H9 (cell line): ENCODE measurements around the gene BICDL1. TPM values are rescaled to one million over a fixed set of nuclear protein-coding genes. Genes with fewer than 3 reads are reported as not detected.

ENCODE experiments used
- DNase-seq: peaks from one replicate; pipeline ENCODE4 v3.0.0-alpha.2; 2017
- H2AFZ ChIP-seq: one replicate; pipeline ENCODE4 v1.6.1; 2013; ENCODE audit warnings: mild to moderate bottlenecking, low read length, control low read depth, moderate library complexity
- H2AK5ac ChIP-seq: 2 replicates; pipeline ENCODE4 v1.6.1; 2013; ENCODE audit warnings: low read length, control low read depth, mixed read lengths; ENCODE audit not compliant: insufficient read length
- H2BK120ac ChIP-seq: one replicate; pipeline ENCODE4 v1.6.1; 2013; ENCODE audit warnings: low read depth, mild to moderate bottlenecking, low read length, control low read depth, inconsistent platforms; ENCODE audit not compliant: poor library complexity, severe bottlenecking
- H2BK12ac ChIP-seq: 2 replicates; pipeline ENCODE4 v1.6.1; 2013; ENCODE audit warnings: low read length, control low read depth, mixed read lengths, low read depth; ENCODE audit not compliant: insufficient read length
- H2BK15ac ChIP-seq: 2 replicates; pipeline ENCODE4 v1.6.1; 2013; ENCODE audit warnings: low read depth, low read length, control low read depth
- H2BK20ac ChIP-seq: one replicate; pipeline ENCODE4 v1.6.1; 2013; ENCODE audit warnings: low read depth, mild to moderate bottlenecking, low read length, control low read depth, inconsistent platforms; ENCODE audit not compliant: poor library complexity, severe bottlenecking
- H2BK5ac ChIP-seq: 2 replicates; pipeline ENCODE4 v1.6.1; 2013; ENCODE audit warnings: low read length, control low read depth, mixed read lengths; ENCODE audit not compliant: insufficient read length
- H3K14ac ChIP-seq: 2 replicates; pipeline ENCODE4 v1.6.1; 2013; ENCODE audit warnings: low read length, control low read depth; ENCODE audit not compliant: insufficient read depth
- H3K18ac ChIP-seq: 2 replicates; pipeline ENCODE4 v1.6.1; 2013; ENCODE audit warnings: low read depth, mild to moderate bottlenecking, mixed read lengths, low read length, control low read depth; ENCODE audit not compliant: insufficient read length
- H3K23ac ChIP-seq: 2 replicates; pipeline ENCODE4 v1.6.1; 2013; ENCODE audit warnings: low read length, control low read depth, mixed read lengths, low read depth; ENCODE audit not compliant: insufficient read length
- H3K23me2 ChIP-seq: 2 replicates; pipeline ENCODE4 v1.6.1; 2013; ENCODE audit warnings: low read depth, mild to moderate bottlenecking, mixed read lengths, low read length, control low read depth; ENCODE audit not compliant: insufficient read length, poor library complexity, severe bottlenecking
- H3K27ac ChIP-seq: 2 replicates; pipeline ENCODE4 v1.5.1; 2013; ENCODE audit warnings: low read length, control low read depth, mixed read lengths, low read depth; ENCODE audit not compliant: insufficient read length
- H3K27me3 ChIP-seq: 2 replicates; pipeline ENCODE4 v1.6.1; 2013; ENCODE audit warnings: low read length, control low read depth, inconsistent platforms; ENCODE audit not compliant: insufficient read depth
- H3K4ac ChIP-seq: 2 replicates; pipeline ENCODE4 v1.6.1; 2013; ENCODE audit warnings: low read depth, mild to moderate bottlenecking, control low read depth, inconsistent platforms, low read length, moderate library complexity
- H3K4me1 ChIP-seq: 2 replicates; pipeline ENCODE4 v1.6.1; 2013; ENCODE audit warnings: low read length, control low read depth, inconsistent platforms; ENCODE audit not compliant: insufficient read depth
- H3K4me2 ChIP-seq: 2 replicates; pipeline ENCODE4 v1.6.1; 2013; ENCODE audit warnings: low read length, control low read depth, mixed read lengths; ENCODE audit not compliant: insufficient read length, insufficient read depth
- H3K56ac ChIP-seq: 2 replicates; pipeline ENCODE4 v1.6.1; 2013; ENCODE audit warnings: low read depth, mild to moderate bottlenecking, mixed read lengths, low read length, control low read depth; ENCODE audit not compliant: insufficient read length
- H3K79me1 ChIP-seq: 2 replicates; pipeline ENCODE4 v1.6.1; 2013; ENCODE audit warnings: low read depth, mild to moderate bottlenecking, moderate library complexity, low read length, control low read depth, inconsistent platforms; ENCODE audit not compliant: insufficient read depth, poor library complexity, severe bottlenecking
- H3K79me2 ChIP-seq: 2 replicates; pipeline ENCODE4 v1.6.1; 2013; ENCODE audit warnings: low read length, control low read depth, inconsistent platforms; ENCODE audit not compliant: insufficient read depth
- H3K9ac ChIP-seq: 2 replicates; pipeline ENCODE4 v1.6.1; 2013; ENCODE audit warnings: low read length, control low read depth, mixed read lengths; ENCODE audit not compliant: insufficient read length; ENCODE audit errors: extremely low read depth
- H3K9me3 ChIP-seq: one replicate; pipeline ENCODE4 v1.6.1; 2013; ENCODE audit warnings: low read depth, low read length, inconsistent platforms; ENCODE audit not compliant: control insufficient read depth
- H3T11ph ChIP-seq: one replicate; pipeline ENCODE4 v1.6.1; 2013; ENCODE audit warnings: mild to moderate bottlenecking, low read length, control low read depth, inconsistent platforms
- H4K20me1 ChIP-seq: one replicate; pipeline ENCODE4 v1.6.1; 2013; ENCODE audit not compliant: control insufficient read depth, insufficient read length, insufficient read depth
- H4K5ac ChIP-seq: 2 replicates; pipeline ENCODE4 v1.6.1; 2013; ENCODE audit warnings: low read depth, mild to moderate bottlenecking, mixed read lengths, low read length, control low read depth; ENCODE audit not compliant: insufficient read length
- H4K8ac ChIP-seq: replicated peaks from 2 replicates; pipeline ENCODE4 v1.6.1; 2013; ENCODE audit warnings: low read length, control low read depth, mixed read lengths, low read depth; ENCODE audit not compliant: insufficient read length
- H4K91ac ChIP-seq: 2 replicates; pipeline ENCODE4 v1.6.1; 2013; ENCODE audit warnings: low read depth, mild to moderate bottlenecking, moderate library complexity, mixed read lengths, low read length, control low read depth; ENCODE audit not compliant: insufficient read length
- H3K27ac Mint-ChIP-seq, 3 experiments: 2 replicates in 2 of 3; 3 replicates in 1 of 3; pipeline ENCODE4 v1.8.0; 2020 to 2021; ENCODE audit warnings: mixed read lengths in 3 of 3, mild to moderate bottlenecking in 1 of 3, moderate library complexity in 1 of 3
- H3K27me3 Mint-ChIP-seq: 2 replicates; pipeline ENCODE4 v1.8.0; 2021; ENCODE audit warnings: low read depth, mild to moderate bottlenecking, moderate library complexity, mixed read lengths
- H3K36me3 Mint-ChIP-seq, 3 experiments: 2 replicates in 2 of 3; 3 replicates in 1 of 3; pipeline ENCODE4 v1.8.0; 2020 to 2021; ENCODE audit warnings: low read depth in 3 of 3, mixed read lengths in 3 of 3; ENCODE audit not compliant: insufficient read depth in 1 of 3
- H3K4me1 Mint-ChIP-seq, 2 experiments: 2 replicates each; pipeline ENCODE4 v1.8.0; 2020; ENCODE audit warnings: mixed read lengths in 2 of 2
- H3K4me3 Mint-ChIP-seq, 2 experiments: 2 replicates in 1 of 2; 3 replicates in 1 of 2; pipeline ENCODE4 v1.8.0; 2020 to 2021; ENCODE audit warnings: mild to moderate bottlenecking in 2 of 2, mixed read lengths in 2 of 2, moderate library complexity in 1 of 2
- H3K9me3 Mint-ChIP-seq, 2 experiments: 2 replicates in 1 of 2; 3 replicates in 1 of 2; pipeline ENCODE4 v1.8.0; 2020; ENCODE audit warnings: mild to moderate bottlenecking in 2 of 2, mixed read lengths in 2 of 2, moderate library complexity in 1 of 2
- CTCF ChIP-seq: fragments of 200-600 bp; sonication (generic); conservative IDR thresholded peaks from 3 replicates; pipeline ENCODE4 v1.8.0; 2021; ENCODE audit warnings: antibody characterized with exemption, mild to moderate bottlenecking
- WGBS: extraction: QIAGEN DNeasy Blood & Tissue Kit; methylation state at CpG from one replicate; pipeline ENCODE4 v1.1.7; 2013; ENCODE audit warnings: missing lambda C conversion rate, low lambda C conversion rate, mixed read lengths; ENCODE audit not compliant: insufficient read length; ENCODE audit errors: extremely low coverage; 5-methylcytosine and 5-hydroxymethylcytosine counted together
- total RNA-seq: library from RNA; stranded (reverse); gene quantifications from 2 replicates; pipeline ENCODE4 v1.2.1, GENCODE V29; 2021

BICDL1 gene
- total RNA-seq, 1 experiment from 2014 or later, result 13.8 TPM

GRCh38 chr12:120091371-120092090, 102.5 kb downstream of the BICDL1 start:
- no peak overlapping the region for H3K18ac ChIP-seq
- H3T11ph ChIP-seq, result no peak overlapping the region
- H3K27me3 ChIP-seq, result no peaks in the 10 kb centered on the region
- H3K23ac ChIP-seq, result no peak overlapping the region
- H3K56ac ChIP-seq, result no peak overlapping the region
- H2AFZ ChIP-seq, result no peak overlapping the region
- H2BK20ac ChIP-seq, result no peak overlapping the region
- H3K9me3 ChIP-seq, result no peaks in the 10 kb centered on the region
- H3K27ac Mint-ChIP-seq, result peak overlapping the region; percentile 61 to 90 (median 87); a peak in 4 of 7 replicates
- H3K4me2 ChIP-seq, result no peak overlapping the region
- no peaks in the 10 kb centered on the region for H4K20me1 ChIP-seq
- no peaks in the 10 kb centered on the region for H3K9me3 Mint-ChIP-seq
- H3K14ac ChIP-seq, result no peak overlapping the region
- peaks cover 5% of the 10 kb centered on the region; the same call in 1 of the 2 replicates for H3K4me1 ChIP-seq
- H4K8ac ChIP-seq, result no peak overlapping the region
- no peak overlapping the region for H4K91ac ChIP-seq
- TF ChIP-seq CTCF, result no peak
- no peak overlapping the region for H3K9ac ChIP-seq
- DNase-seq, result no peak
- no peak overlapping the region for H3K27ac ChIP-seq
- H3K79me1 ChIP-seq, result no peaks in the 10 kb centered on the region
- no peaks in the 10 kb centered on the region for H3K23me2 ChIP-seq
- no peak overlapping the region for H2BK120ac ChIP-seq
- H2BK5ac ChIP-seq, result no peak overlapping the region
- H2BK12ac ChIP-seq, result no peak overlapping the region
- H3K4me1 Mint-ChIP-seq, result peaks cover 47 to 63% of the 10 kb centered on the region in 2 experiments
- no peak overlapping the region for H3K4ac ChIP-seq
- no CpG with 5 or more reads among the region's 12 CpGs for WGBS
- H3K36me3 Mint-ChIP-seq, result peaks cover 9 to 20% (median 20%) of the 10 kb centered on the region in 3 experiments; a peak in 6 of 7 replicates
- no peak overlapping the region for H4K5ac ChIP-seq
- H2BK15ac ChIP-seq, result no peak overlapping the region
- H3K4me3 Mint-ChIP-seq, result no peak overlapping the region
- H3K79me2 ChIP-seq, result no peaks in the 10 kb centered on the region
- H2AK5ac ChIP-seq, result no peak overlapping the region
- H3K27me3 Mint-ChIP-seq, result no peaks in the 10 kb centered on the region; the same call in 1 of the 2 replicates
